Nephron progenitor cell (in vitro differentiated cells): ENCODE results near the gene SIL1.

Experiments
- DNase-seq: peaks from one replicate; pipeline ENCODE4 v3.0.0; 2021
- H3K27ac Mint-ChIP-seq: 2 replicates; pipeline ENCODE4 v1.8.0; 2021; ENCODE audit warnings: mild to moderate bottlenecking, moderate library complexity, mixed read lengths
- H3K27me3 Mint-ChIP-seq: 2 replicates; pipeline ENCODE4 v1.8.0; 2021; ENCODE audit warnings: mild to moderate bottlenecking, low read depth, mixed read lengths; ENCODE audit not compliant: poor library complexity
- H3K36me3 Mint-ChIP-seq: 2 replicates; pipeline ENCODE4 v1.8.0; 2021; ENCODE audit warnings: low read depth, mixed read lengths
- H3K4me1 Mint-ChIP-seq: 2 replicates; pipeline ENCODE4 v1.8.0; 2021; ENCODE audit warnings: mixed read lengths
- H3K4me3 Mint-ChIP-seq: 2 replicates; pipeline ENCODE4 v1.8.0; 2021; ENCODE audit warnings: mild to moderate bottlenecking, moderate library complexity, mixed read lengths
- H3K9me3 Mint-ChIP-seq: 2 replicates; pipeline ENCODE4 v1.8.0; 2021; ENCODE audit warnings: mild to moderate bottlenecking, moderate library complexity, mixed read lengths
- TF ChIP-seq, protein P1 (sequence below): fragments of 200-600 bp; sonication (generic); IDR thresholded peaks from 2 replicates; pipeline ENCODE4 v1.5.0; 2021; ENCODE audit warnings: antibody characterized with exemption

SIL1 gene

DNA sequence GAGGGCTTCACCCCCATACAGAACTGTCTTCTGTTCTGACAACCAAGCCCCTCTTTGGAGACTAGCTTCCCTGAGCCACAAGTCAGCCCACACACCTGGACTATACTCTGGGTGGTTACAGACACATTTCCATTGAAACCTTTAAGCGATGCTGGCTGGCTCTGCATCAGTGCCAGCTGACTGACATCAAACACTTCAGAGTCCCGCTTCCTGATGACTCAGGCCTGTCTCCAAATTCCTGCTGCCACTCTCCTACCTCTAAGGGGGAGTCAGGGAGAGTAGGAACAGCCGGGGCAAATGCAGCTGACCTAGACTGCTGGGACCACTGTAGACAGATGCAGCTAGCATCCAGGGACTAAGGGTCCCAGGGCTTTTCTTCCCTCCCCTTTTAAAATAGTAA is 59.4 kb downstream of the SIL1 start:
- Mint-ChIP-seq H3K27me3 (peaks cover 15% of the 10 kb centered on the region), H3K4me1 (peaks cover 36% of the 10 kb centered on the region), H3K27ac (peak overlapping the region; percentile 83), H3K4me3 (no peak overlapping the region), H3K9me3 (no peaks in the 10 kb centered on the region), H3K36me3 (no peaks in the 10 kb centered on the region)
- no peak for DNase-seq
- TF ChIP-seq, protein P1, sequence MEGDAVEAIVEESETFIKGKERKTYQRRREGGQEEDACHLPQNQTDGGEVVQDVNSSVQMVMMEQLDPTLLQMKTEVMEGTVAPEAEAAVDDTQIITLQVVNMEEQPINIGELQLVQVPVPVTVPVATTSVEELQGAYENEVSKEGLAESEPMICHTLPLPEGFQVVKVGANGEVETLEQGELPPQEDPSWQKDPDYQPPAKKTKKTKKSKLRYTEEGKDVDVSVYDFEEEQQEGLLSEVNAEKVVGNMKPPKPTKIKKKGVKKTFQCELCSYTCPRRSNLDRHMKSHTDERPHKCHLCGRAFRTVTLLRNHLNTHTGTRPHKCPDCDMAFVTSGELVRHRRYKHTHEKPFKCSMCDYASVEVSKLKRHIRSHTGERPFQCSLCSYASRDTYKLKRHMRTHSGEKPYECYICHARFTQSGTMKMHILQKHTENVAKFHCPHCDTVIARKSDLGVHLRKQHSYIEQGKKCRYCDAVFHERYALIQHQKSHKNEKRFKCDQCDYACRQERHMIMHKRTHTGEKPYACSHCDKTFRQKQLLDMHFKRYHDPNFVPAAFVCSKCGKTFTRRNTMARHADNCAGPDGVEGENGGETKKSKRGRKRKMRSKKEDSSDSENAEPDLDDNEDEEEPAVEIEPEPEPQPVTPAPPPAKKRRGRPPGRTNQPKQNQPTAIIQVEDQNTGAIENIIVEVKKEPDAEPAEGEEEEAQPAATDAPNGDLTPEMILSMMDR = no peak

DNA sequence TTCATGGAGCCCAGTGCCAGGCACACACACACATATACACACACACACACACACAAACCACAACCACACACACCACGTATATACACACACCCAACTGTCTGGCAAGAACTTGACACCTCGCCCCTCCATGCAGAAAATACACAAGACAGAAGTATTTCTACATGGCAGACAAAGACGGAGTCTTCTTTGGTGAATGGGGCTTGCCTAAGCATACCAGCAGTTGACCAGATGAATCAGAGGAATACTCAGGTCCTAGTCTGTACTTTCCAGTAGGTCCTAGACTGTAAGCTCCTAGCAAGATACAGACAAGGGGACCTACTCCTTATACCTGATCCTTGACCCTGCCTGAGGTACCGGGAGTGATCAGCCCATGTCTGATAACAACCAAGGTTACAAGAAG is 60.1 kb downstream of the SIL1 start:
- Mint-ChIP-seq H3K27me3 (peaks cover 15% of the 10 kb centered on the region), H3K4me1 (peaks cover 43% of the 10 kb centered on the region), H3K36me3 (no peaks in the 10 kb centered on the region), H3K9me3 (no peaks in the 10 kb centered on the region), H3K27ac (peak overlapping the region; percentile 83), H3K4me3 (no peak overlapping the region)
- DNase-seq = no peak
- TF ChIP-seq, protein P1 = no peak

DNA sequence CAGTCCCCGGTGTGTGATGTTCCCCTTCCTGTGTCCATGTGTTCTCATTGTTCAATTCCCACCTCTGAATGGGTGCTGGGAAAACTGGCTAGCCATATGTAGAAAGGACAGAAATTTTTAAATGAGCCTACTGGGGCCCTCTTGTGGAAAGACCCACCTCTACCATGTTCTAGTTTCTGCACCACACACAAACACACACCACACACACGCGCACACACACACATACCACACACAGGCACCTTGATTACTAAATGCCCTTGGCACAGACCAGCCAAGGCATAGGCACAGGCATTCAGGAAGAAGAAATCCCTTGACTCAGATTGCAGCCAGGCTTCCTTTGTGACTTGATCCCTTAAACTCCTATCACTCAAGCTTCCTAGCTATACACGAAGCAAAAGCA is 60.5 kb downstream of the SIL1 start:
- Mint-ChIP-seq H3K4me3 (no peak overlapping the region), H3K9me3 (no peaks in the 10 kb centered on the region), H3K36me3 (no peaks in the 10 kb centered on the region), H3K27ac (no peak overlapping the region), H3K4me1 (peaks cover 47% of the 10 kb centered on the region), H3K27me3 (peaks cover 15% of the 10 kb centered on the region)
- TF ChIP-seq, protein P1 = no peak
- DNase-seq = no peak

DNA sequence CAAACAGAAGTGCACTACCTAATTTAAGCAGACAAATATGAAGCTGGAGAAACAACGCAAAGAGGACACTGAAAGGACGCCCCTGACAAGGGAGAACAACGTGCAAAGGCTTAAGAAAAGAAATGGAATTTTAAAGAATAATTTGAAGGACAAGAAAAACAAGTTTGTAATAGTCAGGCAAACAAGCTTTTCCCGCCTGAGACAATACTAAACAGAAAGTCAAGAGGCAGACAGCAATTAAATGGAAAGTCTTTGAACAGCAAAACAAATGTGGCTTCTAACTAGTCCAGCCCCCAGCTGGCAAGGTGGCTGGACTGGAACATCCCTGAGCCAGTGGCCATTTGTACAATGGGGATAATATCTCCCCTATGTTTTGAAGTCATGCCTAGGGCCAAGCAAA is 63.3 kb downstream of the SIL1 start:
- Mint-ChIP-seq H3K27ac (no peak overlapping the region), H3K36me3 (no peaks in the 10 kb centered on the region), H3K4me3 (no peak overlapping the region), H3K4me1 (peaks cover 59% of the 10 kb centered on the region), H3K27me3 (peaks cover 10% of the 10 kb centered on the region), H3K9me3 (no peaks in the 10 kb centered on the region)
- DNase-seq = no peak
- TF ChIP-seq, protein P1 = no peak

DNA sequence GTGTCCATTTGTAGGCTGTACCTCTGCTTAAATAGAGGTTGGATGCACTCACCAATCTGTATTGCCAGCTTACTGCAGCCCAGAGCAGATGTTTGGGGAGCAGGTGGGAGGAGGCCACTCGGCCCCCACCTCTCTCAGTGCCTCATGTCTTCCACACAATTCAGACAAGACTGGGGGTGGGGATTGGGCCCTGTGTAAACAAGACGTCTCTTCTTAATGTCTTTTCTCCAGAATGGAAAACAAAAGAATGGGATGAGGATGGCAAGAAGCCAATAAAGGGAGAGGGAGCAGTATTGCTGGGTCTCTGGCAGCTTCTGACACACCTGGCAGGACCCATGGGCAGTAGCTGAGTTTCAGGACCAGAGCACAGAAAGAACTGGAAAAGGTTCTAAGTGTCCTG is 64.9 kb downstream of the SIL1 start:
- DNase-seq = no peak
- H3K4me3 Mint-ChIP-seq = no peak overlapping the region
- TF ChIP-seq, protein P1 = no peak
- H3K27me3 Mint-ChIP-seq = peaks cover 3% of the 10 kb centered on the region
- peak overlapping the region; percentile 20 for H3K27ac Mint-ChIP-seq
- H3K9me3 Mint-ChIP-seq = no peaks in the 10 kb centered on the region
- H3K4me1 Mint-ChIP-seq = peaks cover 47% of the 10 kb centered on the region
- no peaks in the 10 kb centered on the region for H3K36me3 Mint-ChIP-seq

DNA sequence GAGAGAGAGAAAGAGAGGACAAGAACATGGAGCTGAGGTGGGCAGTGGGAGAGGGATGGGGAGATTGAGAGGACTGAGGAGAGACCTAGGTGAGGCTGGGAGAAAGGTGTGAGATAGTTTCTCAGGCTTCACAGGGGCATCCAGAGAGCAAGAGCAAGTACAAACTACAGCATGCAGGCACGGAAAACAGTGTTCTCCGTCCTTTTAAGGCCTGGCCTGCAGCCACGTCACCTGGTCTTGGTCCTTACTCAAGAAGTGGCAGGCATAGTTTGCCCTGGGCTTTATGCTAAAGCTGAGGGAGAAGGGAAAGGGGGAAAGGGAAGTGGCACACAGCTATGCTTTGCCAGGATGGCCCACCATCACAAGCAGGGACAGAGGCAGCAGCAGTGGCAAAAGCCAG is 65.7 kb downstream of the SIL1 start:
- Mint-ChIP-seq H3K9me3 (no peaks in the 10 kb centered on the region), H3K27ac (no peak overlapping the region), H3K4me3 (no peak overlapping the region), H3K36me3 (no peaks in the 10 kb centered on the region), H3K4me1 (peaks cover 39% of the 10 kb centered on the region), H3K27me3 (no peaks in the 10 kb centered on the region)
- DNase-seq = no peak
- TF ChIP-seq, protein P1 = no peak
